HCT116 (cell line): ENCODE results near the gene UTS2B. TPM values are rescaled to one million over a fixed set of nuclear protein-coding genes. Genes with fewer than 3 reads are reported as not detected.

Source experiments
- ATAC-seq: fragments of 200-7000 bp; cut with Tn5 transposase; 2 replicates; pipeline ENCODE4 v1.9.1; 2020; ENCODE audit warnings: mild to moderate bottlenecking, moderate library complexity
- BruUV-seq: library from RNA; stranded (reverse); fragments of 400-500 nt; replicated peaks from 2 replicates; lab custom pipeline; 2021; lab: Mats Ljungman, UMichigan
- CTCF ChIA-PET: fragments of 300-600 bp; sonication (Branson Sonifier 250); formaldehyde crosslinking; loops from one replicate; lab custom pipeline; 2021; ENCODE audit warnings: antibody characterized with exemption; lab: Charles Lee
- POLR2A ChIA-PET: fragments of 300-600, 350-600 bp; sonication (Branson Sonifier 250); formaldehyde crosslinking; loops from one replicate; lab custom pipeline; 2021; ENCODE audit warnings: antibody characterized with exemption; lab: Charles Lee
- RAD21 ChIA-PET, 2 experiments: fragments of 300-600 bp; sonication (Branson Sonifier 250); formaldehyde crosslinking; loops; one replicate each; lab custom pipeline; 2023; ENCODE audit warnings: low total read pairs in 2 of 2; ENCODE audit not compliant: uncharacterized antibody in 2 of 2, unreplicated experiment in 2 of 2, low non-redundant PET in 1 of 2; lab: Charles Lee
- DNase-seq: peaks from one replicate; pipeline ENCODE4 v3.0.0-alpha.2; 2010; ENCODE audit warnings: low read depth, low spot score
- H2AFZ ChIP-seq: fragments of 200-600 bp; shearing (Covaris generic), sonication (generic); 2 replicates; pipeline ENCODE4 v1.6.1; 2017; ENCODE audit warnings: low read depth, mixed run types, mixed read lengths, antibody characterized with exemption, low read length; ENCODE audit not compliant: poor library complexity, severe bottlenecking
- H3K27ac ChIP-seq: 2 replicates; pipeline ENCODE4 v1.5.1; 2012; ENCODE audit warnings: low read depth, low read length
- H3K27me3 ChIP-seq: fragments of 200-600 bp; sonication (generic); 2 replicates; pipeline ENCODE4 v1.6.1; 2016; ENCODE audit warnings: mixed run types, low read length, mixed read lengths; ENCODE audit not compliant: insufficient read depth
- H3K36me3 ChIP-seq, 2 experiments: fragments of 200-500 bp in 1 of 2; fragments of 200-600 bp in 1 of 2; sonication (Bioruptor generic) in 1 of 2; sonication (generic) in 1 of 2; 2 replicates each; pipeline versions ENCODE4 v1.5.1 to v1.6.1; 2014 to 2016; ENCODE audit warnings: low read length in 2 of 2, inconsistent platforms in 1 of 2, mixed read lengths in 1 of 2, mixed run types in 1 of 2; ENCODE audit not compliant: insufficient read depth in 2 of 2, control insufficient read depth in 1 of 2
- H3K4me1 ChIP-seq, 2 experiments: fragments of 200-600 bp in 1 of 2; sonication (generic) in 1 of 2; 2 replicates each; pipeline versions ENCODE4 v1.5.1 to v1.6.1; 2012 to 2017; ENCODE audit warnings: low read length in 2 of 2, inconsistent platforms in 1 of 2, mild to moderate bottlenecking in 1 of 2, mixed read lengths in 1 of 2, mixed run types in 1 of 2, moderate library complexity in 1 of 2; ENCODE audit not compliant: insufficient read depth in 2 of 2, control insufficient read depth in 1 of 2
- H3K4me2 ChIP-seq: fragments of 200-600 bp; sonication (generic); 2 replicates; pipeline ENCODE4 v1.6.1; 2017; ENCODE audit warnings: mixed run types, low read length, mixed read lengths
- H3K4me3 ChIP-seq, 2 experiments: fragments of 200-600 bp in 1 of 2; sonication (generic) in 1 of 2; replicated peaks in 1 of 2; 2 replicates each; pipeline ENCODE4 v1.5.1; 2011 to 2016; ENCODE audit warnings: low read length in 2 of 2, control low read depth in 1 of 2, low read depth in 1 of 2, mild to moderate bottlenecking in 1 of 2, mixed read lengths in 1 of 2, mixed run types in 1 of 2
- H3K79me2 ChIP-seq: fragments of 200-600 bp; sonication (generic); 2 replicates; pipeline ENCODE4 v1.6.1; 2017; ENCODE audit warnings: mild to moderate bottlenecking, mixed run types, low read length, moderate library complexity, mixed read lengths; ENCODE audit not compliant: insufficient read depth
- H3K9ac ChIP-seq: fragments of 200-600 bp; sonication (generic); 2 replicates; pipeline ENCODE4 v1.6.1; 2016; ENCODE audit warnings: low read length, mixed read lengths
- H3K9me2 ChIP-seq: fragments of 200-600 bp; sonication (generic), shearing (Covaris generic); 2 replicates; pipeline ENCODE4 v1.6.1; 2017; ENCODE audit warnings: mixed run types, mild to moderate bottlenecking, moderate library complexity; ENCODE audit not compliant: insufficient read depth
- H3K9me3 ChIP-seq, 2 experiments: fragments of 200-500 bp in 1 of 2; fragments of 200-600 bp in 1 of 2; sonication (Bioruptor generic) in 1 of 2; sonication (generic) in 1 of 2; 2 replicates each; pipeline ENCODE4 v1.6.1; 2014 to 2017; ENCODE audit warnings: low read length in 2 of 2, mixed read lengths in 2 of 2, inconsistent platforms in 1 of 2, low read depth in 1 of 2, mild to moderate bottlenecking in 1 of 2, mixed run types in 1 of 2, moderate library complexity in 1 of 2; ENCODE audit not compliant: control insufficient read depth in 1 of 2, insufficient read depth in 1 of 2
- H4K20me1 ChIP-seq: fragments of 200-600 bp; sonication (generic), shearing (Covaris generic); 2 replicates; pipeline ENCODE4 v1.6.1; 2017; ENCODE audit warnings: mixed run types, mild to moderate bottlenecking, moderate library complexity; ENCODE audit not compliant: insufficient read depth
- CBX3 ChIP-seq: IDR thresholded peaks from 2 replicates; pipeline ENCODE4 v1.6.1; 2012; ENCODE audit warnings: low read depth
- CEBPB ChIP-seq: IDR thresholded peaks from 2 replicates; pipeline ENCODE4 v1.6.1; 2012; ENCODE audit warnings: low read depth
- EGR1 ChIP-seq: IDR thresholded peaks from 2 replicates; pipeline ENCODE4 v1.6.1; 2012; ENCODE audit warnings: low read depth
- ELF1 ChIP-seq: IDR thresholded peaks from 2 replicates; pipeline ENCODE4 v1.6.1; 2012; ENCODE audit warnings: low read depth, borderline replicate concordance
- EZH2 ChIP-seq: fragments of 200-600 bp; sonication (generic); IDR thresholded peaks from 2 replicates; pipeline ENCODE4 v1.6.1; 2017; ENCODE audit warnings: antibody characterized with exemption, mixed run types
- FOSL1 ChIP-seq: IDR thresholded peaks from 2 replicates; pipeline ENCODE4 v1.6.1; 2012; ENCODE audit warnings: low read depth
- JUND ChIP-seq: IDR thresholded peaks from 2 replicates; pipeline ENCODE4 v1.6.1; 2012
- POLR2A ChIP-seq: IDR thresholded peaks from 2 replicates; pipeline ENCODE4 v1.7.0; 2011; ENCODE audit warnings: borderline replicate concordance; ENCODE audit not compliant: insufficient read depth, insufficient read length; ENCODE audit errors: extremely low read depth
- RAD21 ChIP-seq: IDR thresholded peaks from 2 replicates; pipeline ENCODE4 v1.6.1; 2012; ENCODE audit warnings: low read depth, mild to moderate bottlenecking
- SIN3A ChIP-seq: IDR thresholded peaks from 2 replicates; pipeline ENCODE4 v1.6.1; 2012; ENCODE audit warnings: low read depth
- SP1 ChIP-seq: IDR thresholded peaks from 2 replicates; pipeline ENCODE4 v1.6.1; 2012; ENCODE audit warnings: low read depth
- SRF ChIP-seq: IDR thresholded peaks from 2 replicates; pipeline ENCODE4 v1.6.1; 2012; ENCODE audit warnings: low read depth
- YY1 ChIP-seq: IDR thresholded peaks from 2 replicates; pipeline ENCODE4 v1.6.1; 2011; ENCODE audit warnings: low read length, low read depth, moderate library complexity, mild to moderate bottlenecking; ENCODE audit not compliant: insufficient replicate concordance; ENCODE audit errors: extremely low read depth
- ZFX ChIP-seq: fragments of 450-650 bp; IDR thresholded peaks from 2 replicates; pipeline ENCODE4 v1.6.1; 2017
- ZNF274 ChIP-seq: fragments of 200-500 bp; sonication (Bioruptor generic); IDR thresholded peaks from 2 replicates; pipeline ENCODE4 v1.6.1; 2014; ENCODE audit warnings: mild to moderate bottlenecking, low read depth, low read length, inconsistent platforms
- intact Hi-C: fragments of 100-400 bp; cut with micrococcal nuclease; formaldehyde crosslinking; loops from 2 replicates; pipeline ENCODE4 v1.10.0; 2022
- total RNA-seq: library from RNA; stranded (reverse); gene quantifications from one replicate; pipeline ENCODE4 v1.2.1, GENCODE V29; 2021; ENCODE audit not compliant: unreplicated experiment
- TF ChIP-seq, protein P1 (sequence below): IDR thresholded peaks from 2 replicates; pipeline ENCODE4 v1.6.1; 2012
- TF ChIP-seq, protein P2 (sequence below): IDR thresholded peaks from 2 replicates; pipeline ENCODE4 v1.6.1; 2012; ENCODE audit warnings: low read depth
- TF ChIP-seq, protein P3 (sequence below): IDR thresholded peaks from 2 replicates; pipeline ENCODE4 v1.6.1; 2012
- TF ChIP-seq, protein P4 (sequence below), 3 experiments: fragments of 200-600 bp in 1 of 3; sonication (generic) in 1 of 3; IDR thresholded peaks in 2 of 3; conservative IDR thresholded peaks in 1 of 3; 2 replicates each; pipeline ENCODE4 v1.5.1; 2012 to 2017; ENCODE audit warnings: low read depth in 2 of 3, low read length in 2 of 3, antibody characterized with exemption in 1 of 3, borderline replicate concordance in 1 of 3, control low read depth in 1 of 3, mild to moderate bottlenecking in 1 of 3, mixed read lengths in 1 of 3, mixed run types in 1 of 3, moderate library complexity in 1 of 3; ENCODE audit not compliant: insufficient read depth in 1 of 3
- TF ChIP-seq, protein P5 (sequence below): IDR thresholded peaks from 2 replicates; pipeline ENCODE4 v1.6.1; 2011; ENCODE audit warnings: mild to moderate bottlenecking, low read length, moderate library complexity; ENCODE audit not compliant: insufficient replicate concordance; ENCODE audit errors: extremely low read depth

Gene UTS2B
- total RNA-seq, 1 experiment from 2014 or later, result 0.59 TPM

DNA sequence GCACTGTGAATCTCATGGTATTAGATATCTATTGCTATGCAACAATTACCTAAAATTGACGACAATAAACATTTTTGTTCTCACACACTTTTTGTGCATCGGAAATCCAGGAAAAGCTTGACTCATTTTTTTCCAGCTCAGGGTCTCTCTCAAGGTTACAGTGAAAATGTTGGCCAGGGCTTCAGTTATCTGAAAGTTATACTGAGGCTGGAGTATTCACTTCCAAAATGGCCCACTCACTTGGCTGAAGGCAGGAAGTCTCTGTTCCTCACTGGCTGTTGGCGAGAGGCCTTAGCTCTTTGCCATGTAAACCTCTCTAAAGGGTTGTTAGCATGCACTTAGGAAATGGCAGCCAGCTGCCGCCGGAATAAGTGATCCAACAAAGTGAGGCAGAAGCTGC is 89.8 kb downstream of the UTS2B start:
- ChIA-PET POLR2A (no interaction called here), CTCF (no interaction called here), RAD21 (no interaction called here)
- no peaks in the 10 kb centered on the region for H3K9me2 ChIP-seq
- DNase-seq (no peak), ATAC-seq (no peak)
- H3K9me3 ChIP-seq, result no peaks in the 10 kb centered on the region
- no peak overlapping the region for H3K9ac ChIP-seq
- H3K4me3 ChIP-seq, result no peak overlapping the region
- H3K4me1 ChIP-seq, result peaks cover 0 to 5% of the 10 kb centered on the region in 2 experiments; a peak in 1 of 4 replicates
- H3K27ac ChIP-seq, result no peak overlapping the region
- H3K79me2 ChIP-seq, result no peaks in the 10 kb centered on the region
- no peak overlapping the region for H3K4me2 ChIP-seq
- no peak overlapping the region for H2AFZ ChIP-seq
- no peaks in the 10 kb centered on the region for H3K36me3 ChIP-seq
- intact Hi-C loops, result loop anchor here (5.0 to 10.0 kb wide), 2 partner anchors 147 to 1204 kb away; no protein-coding TSS in a partner anchor
- no peak for TF ChIP-seq SIN3A
- TF ChIP-seq ELF1, result no peak
- TF ChIP-seq, protein P1, sequence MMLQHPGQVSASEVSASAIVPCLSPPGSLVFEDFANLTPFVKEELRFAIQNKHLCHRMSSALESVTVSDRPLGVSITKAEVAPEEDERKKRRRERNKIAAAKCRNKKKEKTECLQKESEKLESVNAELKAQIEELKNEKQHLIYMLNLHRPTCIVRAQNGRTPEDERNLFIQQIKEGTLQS, result no peak
- no peak for TF ChIP-seq ZNF274
- TF ChIP-seq, protein P2, sequence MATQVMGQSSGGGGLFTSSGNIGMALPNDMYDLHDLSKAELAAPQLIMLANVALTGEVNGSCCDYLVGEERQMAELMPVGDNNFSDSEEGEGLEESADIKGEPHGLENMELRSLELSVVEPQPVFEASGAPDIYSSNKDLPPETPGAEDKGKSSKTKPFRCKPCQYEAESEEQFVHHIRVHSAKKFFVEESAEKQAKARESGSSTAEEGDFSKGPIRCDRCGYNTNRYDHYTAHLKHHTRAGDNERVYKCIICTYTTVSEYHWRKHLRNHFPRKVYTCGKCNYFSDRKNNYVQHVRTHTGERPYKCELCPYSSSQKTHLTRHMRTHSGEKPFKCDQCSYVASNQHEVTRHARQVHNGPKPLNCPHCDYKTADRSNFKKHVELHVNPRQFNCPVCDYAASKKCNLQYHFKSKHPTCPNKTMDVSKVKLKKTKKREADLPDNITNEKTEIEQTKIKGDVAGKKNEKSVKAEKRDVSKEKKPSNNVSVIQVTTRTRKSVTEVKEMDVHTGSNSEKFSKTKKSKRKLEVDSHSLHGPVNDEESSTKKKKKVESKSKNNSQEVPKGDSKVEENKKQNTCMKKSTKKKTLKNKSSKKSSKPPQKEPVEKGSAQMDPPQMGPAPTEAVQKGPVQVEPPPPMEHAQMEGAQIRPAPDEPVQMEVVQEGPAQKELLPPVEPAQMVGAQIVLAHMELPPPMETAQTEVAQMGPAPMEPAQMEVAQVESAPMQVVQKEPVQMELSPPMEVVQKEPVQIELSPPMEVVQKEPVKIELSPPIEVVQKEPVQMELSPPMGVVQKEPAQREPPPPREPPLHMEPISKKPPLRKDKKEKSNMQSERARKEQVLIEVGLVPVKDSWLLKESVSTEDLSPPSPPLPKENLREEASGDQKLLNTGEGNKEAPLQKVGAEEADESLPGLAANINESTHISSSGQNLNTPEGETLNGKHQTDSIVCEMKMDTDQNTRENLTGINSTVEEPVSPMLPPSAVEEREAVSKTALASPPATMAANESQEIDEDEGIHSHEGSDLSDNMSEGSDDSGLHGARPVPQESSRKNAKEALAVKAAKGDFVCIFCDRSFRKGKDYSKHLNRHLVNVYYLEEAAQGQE, result no peak
- no peak for TF ChIP-seq FOSL1
- no peak for TF ChIP-seq CBX3
- no peak for TF ChIP-seq ZFX
- no peak for TF ChIP-seq SRF
- TF ChIP-seq, protein P3, sequence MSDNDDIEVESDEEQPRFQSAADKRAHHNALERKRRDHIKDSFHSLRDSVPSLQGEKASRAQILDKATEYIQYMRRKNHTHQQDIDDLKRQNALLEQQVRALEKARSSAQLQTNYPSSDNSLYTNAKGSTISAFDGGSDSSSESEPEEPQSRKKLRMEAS, result no peak
- no peak for TF ChIP-seq EGR1
- no peak for TF ChIP-seq EZH2
- TF ChIP-seq CEBPB, result no peak
- TF ChIP-seq, protein P4, sequence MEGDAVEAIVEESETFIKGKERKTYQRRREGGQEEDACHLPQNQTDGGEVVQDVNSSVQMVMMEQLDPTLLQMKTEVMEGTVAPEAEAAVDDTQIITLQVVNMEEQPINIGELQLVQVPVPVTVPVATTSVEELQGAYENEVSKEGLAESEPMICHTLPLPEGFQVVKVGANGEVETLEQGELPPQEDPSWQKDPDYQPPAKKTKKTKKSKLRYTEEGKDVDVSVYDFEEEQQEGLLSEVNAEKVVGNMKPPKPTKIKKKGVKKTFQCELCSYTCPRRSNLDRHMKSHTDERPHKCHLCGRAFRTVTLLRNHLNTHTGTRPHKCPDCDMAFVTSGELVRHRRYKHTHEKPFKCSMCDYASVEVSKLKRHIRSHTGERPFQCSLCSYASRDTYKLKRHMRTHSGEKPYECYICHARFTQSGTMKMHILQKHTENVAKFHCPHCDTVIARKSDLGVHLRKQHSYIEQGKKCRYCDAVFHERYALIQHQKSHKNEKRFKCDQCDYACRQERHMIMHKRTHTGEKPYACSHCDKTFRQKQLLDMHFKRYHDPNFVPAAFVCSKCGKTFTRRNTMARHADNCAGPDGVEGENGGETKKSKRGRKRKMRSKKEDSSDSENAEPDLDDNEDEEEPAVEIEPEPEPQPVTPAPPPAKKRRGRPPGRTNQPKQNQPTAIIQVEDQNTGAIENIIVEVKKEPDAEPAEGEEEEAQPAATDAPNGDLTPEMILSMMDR (IDR thresholded peaks at IDR 0.05 in 2 of 3, conservative IDR thresholded peaks at IDR 0.05 in 1 of 3; ENCODE audit: borderline replicate concordance in 1 of 3, insufficient read depth in 1 of 3, low read depth in 2 of 3, low read length in 2 of 3), result no peak
- no peak for TF ChIP-seq SP1
- TF ChIP-seq YY1, result no peak
- TF ChIP-seq JUND, result no peak
- no peak for TF ChIP-seq POLR2A
- TF ChIP-seq, protein P5, sequence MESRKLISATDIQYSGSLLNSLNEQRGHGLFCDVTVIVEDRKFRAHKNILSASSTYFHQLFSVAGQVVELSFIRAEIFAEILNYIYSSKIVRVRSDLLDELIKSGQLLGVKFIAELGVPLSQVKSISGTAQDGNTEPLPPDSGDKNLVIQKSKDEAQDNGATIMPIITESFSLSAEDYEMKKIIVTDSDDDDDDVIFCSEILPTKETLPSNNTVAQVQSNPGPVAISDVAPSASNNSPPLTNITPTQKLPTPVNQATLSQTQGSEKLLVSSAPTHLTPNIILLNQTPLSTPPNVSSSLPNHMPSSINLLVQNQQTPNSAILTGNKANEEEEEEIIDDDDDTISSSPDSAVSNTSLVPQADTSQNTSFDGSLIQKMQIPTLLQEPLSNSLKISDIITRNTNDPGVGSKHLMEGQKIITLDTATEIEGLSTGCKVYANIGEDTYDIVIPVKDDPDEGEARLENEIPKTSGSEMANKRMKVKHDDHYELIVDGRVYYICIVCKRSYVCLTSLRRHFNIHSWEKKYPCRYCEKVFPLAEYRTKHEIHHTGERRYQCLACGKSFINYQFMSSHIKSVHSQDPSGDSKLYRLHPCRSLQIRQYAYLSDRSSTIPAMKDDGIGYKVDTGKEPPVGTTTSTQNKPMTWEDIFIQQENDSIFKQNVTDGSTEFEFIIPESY, result no peak
- TF ChIP-seq RAD21, result no peak
- H3K27me3 ChIP-seq, result no peaks in the 10 kb centered on the region
- no TSS peak for BruUV-seq
- H4K20me1 ChIP-seq, result no peaks in the 10 kb centered on the region
